ENCODE data around the gene ZBTB16.

Gene ZBTB16

DNA sequence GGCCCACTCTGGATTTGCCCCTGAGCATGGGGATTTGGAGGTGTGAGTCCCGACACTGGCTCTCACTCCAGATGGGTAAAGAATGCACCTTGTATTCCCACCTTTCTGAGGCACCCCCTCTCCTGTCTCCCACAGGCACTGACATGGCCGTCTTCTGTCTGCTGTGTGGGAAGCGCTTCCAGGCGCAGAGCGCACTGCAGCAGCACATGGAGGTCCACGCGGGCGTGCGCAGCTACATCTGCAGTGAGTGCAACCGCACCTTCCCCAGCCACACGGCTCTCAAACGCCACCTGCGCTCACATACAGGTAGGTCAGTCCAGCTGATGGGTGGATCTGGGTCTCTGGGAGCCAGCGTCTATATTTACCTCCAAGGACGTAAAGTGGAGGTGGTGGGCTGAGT is 182.5 kb downstream of the ZBTB16 start:
- ChIA-PET CTCF (interaction anchor here (0.6 kb wide), 1 partner anchor 295 kb away, joined by 3 read pairs; no protein-coding TSS in a partner anchor), POLR2A (no interaction called here)
- H3K36me3 ChIP-seq (ENCODE audit: control insufficient read depth in 2 of 2, insufficient read depth in 1 of 2, low read length in 2 of 2) = no peaks in the 10 kb centered on the region
- no peak overlapping the region for H3K4me3 ChIP-seq (ENCODE audit: low read depth, low read length)
- no peaks in the 10 kb centered on the region for H3K9me3 ChIP-seq (ENCODE audit: control insufficient read depth, insufficient read depth, low read depth, low read length)
- no peaks in the 10 kb centered on the region for H3K4me1 ChIP-seq (ENCODE audit: control insufficient read depth, insufficient read depth, low read length)
- TF ChIP-seq SP3 (tag by site-specific recombination; IDR thresholded peaks at IDR 0.05) = no peak
- TF ChIP-seq, protein P1, sequence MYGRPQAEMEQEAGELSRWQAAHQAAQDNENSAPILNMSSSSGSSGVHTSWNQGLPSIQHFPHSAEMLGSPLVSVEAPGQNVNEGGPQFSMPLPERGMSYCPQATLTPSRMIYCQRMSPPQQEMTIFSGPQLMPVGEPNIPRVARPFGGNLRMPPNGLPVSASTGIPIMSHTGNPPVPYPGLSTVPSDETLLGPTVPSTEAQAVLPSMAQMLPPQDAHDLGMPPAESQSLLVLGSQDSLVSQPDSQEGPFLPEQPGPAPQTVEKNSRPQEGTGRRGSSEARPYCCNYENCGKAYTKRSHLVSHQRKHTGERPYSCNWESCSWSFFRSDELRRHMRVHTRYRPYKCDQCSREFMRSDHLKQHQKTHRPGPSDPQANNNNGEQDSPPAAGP (tag by site-specific recombination; IDR thresholded peaks at IDR 0.05) = no peak
- TF ChIP-seq SCRT2 (tag by site-specific recombination; IDR thresholded peaks at IDR 0.05) = no peak
- TF ChIP-seq SCRT1 (tag by site-specific recombination; IDR thresholded peaks at IDR 0.05; ENCODE audit: borderline replicate concordance) = no peak
- TF ChIP-seq PRDM1 (tag by site-specific recombination; IDR thresholded peaks at IDR 0.05) = no peak
- no peak for TF ChIP-seq ZNF626 (tag by site-specific recombination; IDR thresholded peaks at IDR 0.05)
- no peak for TF ChIP-seq ZNF701 (tag by site-specific recombination; IDR thresholded peaks at IDR 0.05)
- no peak for TF ChIP-seq ZNF629 (tag by site-specific recombination; IDR thresholded peaks at IDR 0.05)
- TF ChIP-seq, protein P2, sequence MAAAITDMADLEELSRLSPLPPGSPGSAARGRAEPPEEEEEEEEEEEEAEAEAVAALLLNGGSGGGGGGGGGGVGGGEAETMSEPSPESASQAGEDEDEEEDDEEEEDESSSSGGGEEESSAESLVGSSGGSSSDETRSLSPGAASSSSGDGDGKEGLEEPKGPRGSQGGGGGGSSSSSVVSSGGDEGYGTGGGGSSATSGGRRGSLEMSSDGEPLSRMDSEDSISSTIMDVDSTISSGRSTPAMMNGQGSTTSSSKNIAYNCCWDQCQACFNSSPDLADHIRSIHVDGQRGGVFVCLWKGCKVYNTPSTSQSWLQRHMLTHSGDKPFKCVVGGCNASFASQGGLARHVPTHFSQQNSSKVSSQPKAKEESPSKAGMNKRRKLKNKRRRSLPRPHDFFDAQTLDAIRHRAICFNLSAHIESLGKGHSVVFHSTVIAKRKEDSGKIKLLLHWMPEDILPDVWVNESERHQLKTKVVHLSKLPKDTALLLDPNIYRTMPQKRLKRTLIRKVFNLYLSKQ (tag by site-specific recombination; IDR thresholded peaks at IDR 0.05; ENCODE audit: borderline replicate concordance) = no peak
- TF ChIP-seq, protein P3, sequence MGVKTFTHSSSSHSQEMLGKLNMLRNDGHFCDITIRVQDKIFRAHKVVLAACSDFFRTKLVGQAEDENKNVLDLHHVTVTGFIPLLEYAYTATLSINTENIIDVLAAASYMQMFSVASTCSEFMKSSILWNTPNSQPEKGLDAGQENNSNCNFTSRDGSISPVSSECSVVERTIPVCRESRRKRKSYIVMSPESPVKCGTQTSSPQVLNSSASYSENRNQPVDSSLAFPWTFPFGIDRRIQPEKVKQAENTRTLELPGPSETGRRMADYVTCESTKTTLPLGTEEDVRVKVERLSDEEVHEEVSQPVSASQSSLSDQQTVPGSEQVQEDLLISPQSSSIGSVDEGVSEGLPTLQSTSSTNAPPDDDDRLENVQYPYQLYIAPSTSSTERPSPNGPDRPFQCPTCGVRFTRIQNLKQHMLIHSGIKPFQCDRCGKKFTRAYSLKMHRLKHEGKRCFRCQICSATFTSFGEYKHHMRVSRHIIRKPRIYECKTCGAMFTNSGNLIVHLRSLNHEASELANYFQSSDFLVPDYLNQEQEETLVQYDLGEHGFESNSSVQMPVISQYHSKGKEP (tag by site-specific recombination; IDR thresholded peaks at IDR 0.05) = no peak
- H3K27ac ChIP-seq (ENCODE audit: extremely low read depth, low read depth, low read length) = no peak overlapping the region

DNA sequence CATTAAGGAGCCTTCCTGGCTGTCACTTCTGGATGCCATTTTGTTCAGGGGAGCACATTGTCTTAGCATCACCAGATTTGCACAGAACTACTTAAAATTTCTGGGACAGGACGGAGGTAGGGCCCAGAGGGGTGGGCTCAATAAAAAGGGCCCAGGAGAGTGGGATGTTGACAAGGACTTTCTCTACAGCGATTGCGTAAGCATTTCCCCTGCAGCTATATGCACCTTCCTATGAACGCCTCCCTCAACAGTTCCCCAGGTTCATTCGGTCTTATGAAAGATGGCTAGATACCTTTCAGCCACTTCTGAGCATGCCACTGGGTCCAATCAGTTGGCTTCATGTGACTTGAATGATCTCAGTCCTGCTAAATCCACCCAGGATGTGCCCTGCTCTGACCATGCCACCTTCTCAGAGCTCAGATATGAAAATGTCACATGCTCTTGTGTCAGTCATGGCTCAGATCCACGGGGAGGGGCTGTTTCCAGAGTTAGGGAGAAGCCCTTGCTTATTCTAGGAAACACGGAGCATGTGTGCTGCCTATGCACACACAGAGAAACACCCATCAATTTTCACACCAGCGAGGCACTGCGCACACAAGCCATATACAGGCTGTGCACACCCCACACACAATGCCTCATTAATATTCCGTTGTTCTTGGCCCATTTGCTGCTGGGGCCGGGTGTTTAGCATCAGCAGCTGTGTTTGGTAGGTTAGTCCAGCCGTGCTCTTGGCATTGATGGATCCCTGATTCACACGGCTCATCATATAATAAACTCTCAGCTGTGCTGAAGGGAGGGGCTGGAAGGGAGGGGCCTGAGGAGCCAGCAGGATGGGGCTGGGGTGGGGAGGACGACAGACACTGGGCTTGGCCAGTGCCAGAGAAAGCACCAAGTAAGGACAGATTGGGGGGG is 184.2 kb downstream of the ZBTB16 start:
- Histone ChIP-seq H3K27ac (ENCODE audit: extremely low read depth, low read depth, low read length) (no peak overlapping the region), H3K4me1 (ENCODE audit: control insufficient read depth, insufficient read depth, low read length) (no peaks in the 10 kb centered on the region), H3K36me3 (ENCODE audit: control insufficient read depth in 2 of 2, insufficient read depth in 1 of 2, low read length in 2 of 2) (no peaks in the 10 kb centered on the region), H3K4me3 (ENCODE audit: low read depth, low read length) (no peak overlapping the region), H3K9me3 (ENCODE audit: control insufficient read depth, insufficient read depth, low read depth, low read length) (no peaks in the 10 kb centered on the region)
- ChIA-PET POLR2A (interaction anchor here (0.7 kb wide), 1 partner anchor 234 kb away, joined by 7 read pairs; no protein-coding TSS in a partner anchor), CTCF (interaction anchor here (0.6 to 1.0 kb wide), 3 partner anchors 19 to 275 kb away, joined by 3 to 4 read pairs (median 3); no protein-coding TSS in a partner anchor)
- no peak for TF ChIP-seq KLF9 (tag by site-specific recombination; IDR thresholded peaks at IDR 0.05; ENCODE audit: low read depth)
- TF ChIP-seq WT1 (tag by site-specific recombination; IDR thresholded peaks at IDR 0.05) = no peak
- TF ChIP-seq ZEB2 (tag by site-specific recombination; IDR thresholded peaks at IDR 0.05) = no peak
- TF ChIP-seq, protein P4, sequence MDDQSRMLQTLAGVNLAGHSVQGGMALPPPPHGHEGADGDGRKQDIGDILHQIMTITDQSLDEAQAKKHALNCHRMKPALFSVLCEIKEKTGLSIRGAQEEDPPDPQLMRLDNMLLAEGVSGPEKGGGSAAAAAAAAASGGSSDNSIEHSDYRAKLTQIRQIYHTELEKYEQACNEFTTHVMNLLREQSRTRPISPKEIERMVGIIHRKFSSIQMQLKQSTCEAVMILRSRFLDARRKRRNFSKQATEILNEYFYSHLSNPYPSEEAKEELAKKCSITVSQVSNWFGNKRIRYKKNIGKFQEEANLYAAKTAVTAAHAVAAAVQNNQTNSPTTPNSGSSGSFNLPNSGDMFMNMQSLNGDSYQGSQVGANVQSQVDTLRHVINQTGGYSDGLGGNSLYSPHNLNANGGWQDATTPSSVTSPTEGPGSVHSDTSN (CRISPR knock-in tag; IDR thresholded peaks at IDR 0.05) = no peak
- no peak for TF ChIP-seq ZNF157 (tag by site-specific recombination; IDR thresholded peaks at IDR 0.05)
- TF ChIP-seq ZNF658 (tag by site-specific recombination; IDR thresholded peaks at IDR 0.05) = no peak
- TF ChIP-seq, protein P5, sequence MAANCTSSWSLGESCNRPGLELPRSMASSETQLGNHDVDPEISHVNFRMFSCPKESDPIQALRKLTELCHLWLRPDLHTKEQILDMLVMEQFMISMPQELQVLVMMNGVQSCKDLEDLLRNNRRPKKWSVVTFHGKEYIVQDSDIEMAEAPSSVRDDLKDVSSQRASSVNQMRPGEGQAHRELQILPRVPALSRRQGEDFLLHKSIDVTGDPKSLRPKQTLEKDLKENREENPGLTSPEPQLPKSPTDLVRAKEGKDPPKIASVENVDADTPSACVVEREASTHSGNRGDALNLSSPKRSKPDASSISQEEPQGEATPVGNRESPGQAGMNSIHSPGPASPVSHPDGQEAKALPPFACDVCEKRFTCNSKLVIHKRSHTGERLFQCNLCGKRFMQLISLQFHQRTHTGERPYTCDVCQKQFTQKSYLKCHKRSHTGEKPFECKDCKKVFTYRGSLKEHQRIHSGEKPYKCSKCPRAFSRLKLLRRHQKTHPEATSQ (tag by site-specific recombination; IDR thresholded peaks at IDR 0.05) = no peak
- no peak for TF ChIP-seq ZNF626 (tag by site-specific recombination; IDR thresholded peaks at IDR 0.05)
- TF ChIP-seq ZNF660 (tag by site-specific recombination; IDR thresholded peaks at IDR 0.05) = no peak
- no peak for TF ChIP-seq ZNF624 (tag by site-specific recombination; IDR thresholded peaks at IDR 0.05)
- no peak for TF ChIP-seq ZNF302 (tag by site-specific recombination; IDR thresholded peaks at IDR 0.05; ENCODE audit: low read depth)

Measured in HEK293 (cell line).